Activated CD4-positive, alpha-beta memory T cell treated with anti-CD3 and anti-CD28 coated beads for 36 hours (primary cell): Measurements from ENCODE around the gene RBM4B. TPM values are rescaled to one million over a fixed set of nuclear protein-coding genes. Genes with fewer than 3 reads are reported as not detected.

ENCODE experiments used
- CTCF ChIA-PET: fragments of 350-600 bp; sonication (Branson Sonifier 250); formaldehyde crosslinking; loops from one replicate; lab custom pipeline; 2021; ENCODE audit warnings: antibody characterized with exemption, inconsistent platforms; lab: Charles Lee
- POLR2A ChIA-PET: fragments of 350-600 bp; sonication (Branson Sonifier 250); formaldehyde crosslinking; loops from one replicate; lab custom pipeline; 2021; ENCODE audit warnings: antibody characterized with exemption; lab: Charles Lee
- DNase-seq: peaks from one replicate; pipeline ENCODE4 v3.0.0-alpha.2; 2020
- H3K27ac Mint-ChIP-seq: one replicate; pipeline ENCODE4 v1.8.0; 2021; ENCODE audit warnings: mixed read lengths
- H3K27me3 Mint-ChIP-seq: one replicate; pipeline ENCODE4 v1.8.0; 2021; ENCODE audit warnings: mixed read lengths
- H3K36me3 Mint-ChIP-seq: one replicate; pipeline ENCODE4 v1.8.0; 2021; ENCODE audit warnings: mixed read lengths
- H3K4me1 Mint-ChIP-seq: one replicate; pipeline ENCODE4 v1.8.0; 2021; ENCODE audit warnings: low read depth, mixed read lengths
- H3K4me3 Mint-ChIP-seq: one replicate; pipeline ENCODE4 v1.8.0; 2021; ENCODE audit warnings: mild to moderate bottlenecking, mixed read lengths
- H3K9me3 Mint-ChIP-seq: one replicate; pipeline ENCODE4 v1.8.0; 2021; ENCODE audit warnings: mixed read lengths
- intact Hi-C: fragments of 100-400 bp; cut with micrococcal nuclease; formaldehyde crosslinking; loops from one replicate; pipeline ENCODE4 v1.15.1; 2023
- total RNA-seq, 2 experiments: library from RNA; stranded (reverse); gene quantifications; one replicate each; pipeline ENCODE4 v1.2.3, GENCODE V29; 2021

RBM4B gene
- total RNA-seq, 2 experiments from 2014 or later = 10.9 to 11.7 TPM

- intact Hi-C loops = loop anchor here (1.0 to 5.0 kb wide), 2 partner anchors 21 to 225 kb away; partner anchors contain the start of genes RBM4 and RCE1
- Mint-ChIP-seq H3K4me3 (peak overlapping the region; percentile 91), H3K4me1 (peaks cover 42% of the 10 kb centered on the region)
These were observed 60.4 kb downstream of the RBM4B start for GRCh38 chr11:66617155-66617834.

GRCh38 chr11:66616379-66617154 lies 61.1 kb downstream of the RBM4B start, which contains the start of gene RBM14:
Gene RBM14, plus strand, starts transcription at chr11:66616630. Its CDS starts 91 bp downstream, at chr11:66616721.
- H3K4me1 Mint-ChIP-seq = peaks cover 36% of the 10 kb centered on the region
- CTCF ChIA-PET = interaction anchor here (1.0 to 3.1 kb wide), 4 partner anchors 22 to 62 kb away, joined by 3 to 23 read pairs (median 12); partner anchors contain the start of genes CCDC87, CCS, RBM4 and RBM4B
- POLR2A ChIA-PET = interaction anchor here (0.7 to 10.8 kb wide), 19 partner anchors 8 to 727 kb away, joined by 3 to 140 read pairs (median 5); partner anchors contain the start of genes CCDC87, CCS, CTSF and DPP3

More at GRCh38 chr11:66617155-66617834, 60.4 kb downstream of the RBM4B start:
- Mint-ChIP-seq H3K27me3 (no peaks in the 10 kb centered on the region), H3K36me3 (peaks cover 54% of the 10 kb centered on the region), H3K9me3 (no peaks in the 10 kb centered on the region), H3K27ac (peak overlapping the region; percentile 94)
- ChIA-PET POLR2A (interaction anchor here (0.7 to 10.8 kb wide), 20 partner anchors 8 to 727 kb away, joined by 3 to 140 read pairs (median 4); partner anchors contain the start of genes CCDC87, CCS, CTSF and DPP3), CTCF (interaction anchor here (0.6 to 3.1 kb wide), 6 partner anchors 21 to 203 kb away, joined by 3 to 23 read pairs (median 7); partner anchors contain the start of genes CCDC87, CCS, RBM4 and RBM4B)
- peak; percentile 51 for DNase-seq

More at GRCh38 chr11:66616379-66617154, 61.1 kb downstream of the RBM4B start, which contains the start of gene RBM14:
- peak within 1 kb of the TSS; percentile 94 for H3K27ac Mint-ChIP-seq
- H3K9me3 Mint-ChIP-seq = no peaks in the 10 kb centered on the region
- DNase-seq = peak; percentile 99
- H3K27me3 Mint-ChIP-seq = no peaks in the 10 kb centered on the region
- peak within 1 kb of the TSS; percentile 91 for H3K4me3 Mint-ChIP-seq
- intact Hi-C loops = loop anchor here (1.0 to 5.0 kb wide), 5 partner anchors 22 to 226 kb away; partner anchors contain the start of genes ACTN3, CCDC87, CCS and RBM4
- peaks cover 49% of the 10 kb centered on the region for H3K36me3 Mint-ChIP-seq

Other genes starting within 250 kb of the RBM4B start
- 100 to 1,000 TPM; 104 to 106 TPM for gene MRPL11, start 239.0 kb downstream of the RBM4B start, total RNA-seq
- 1 to 10 TPM; 7.0 to 8.5 TPM for gene PELI3, start 211.0 kb downstream of the RBM4B start, total RNA-seq
- gene DPP3, start 197.5 kb downstream of the RBM4B start, total RNA-seq = 10 to 100 TPM; 76.1 to 89.7 TPM
- 10 to 100 TPM; 11.1 to 13.2 TPM for gene BBS1, start 167.3 kb downstream of the RBM4B start, total RNA-seq
- 10 to 100 TPM; 13.5 to 14.9 TPM for gene ZDHHC24, start 131.8 kb downstream of the RBM4B start, total RNA-seq
- under 1 TPM; 0.15 to 0.24 TPM for gene ACTN3, start 131.0 kb downstream of the RBM4B start, total RNA-seq
- gene CTSF, start 109.3 kb downstream of the RBM4B start, total RNA-seq = 1 to 10 TPM; 1.4 to 1.5 TPM
- gene CCDC87, start 84.8 kb downstream of the RBM4B start, total RNA-seq = under 1 TPM; 0.12 to 0.24 TPM
- 10 to 100 TPM; 24.2 to 26.9 TPM for gene CCS, start 84.7 kb downstream of the RBM4B start, total RNA-seq
- 100 to 1,000 TPM; 114 to 121 TPM for gene RBM14, start 61.3 kb downstream of the RBM4B start, total RNA-seq
- gene RBM4, start 39.2 kb downstream of the RBM4B start, total RNA-seq = 10 to 100 TPM; 87.0 to 94.0 TPM
- gene SPTBN2, start 51.3 kb upstream of the RBM4B start, total RNA-seq = 1 to 10 TPM; 1.3 to 1.5 TPM
- 10 to 100 TPM; 22.5 to 24.4 TPM for gene RCE1, start 165.6 kb upstream of the RBM4B start, total RNA-seq
- 10 to 100 TPM; 24.6 to 29.8 TPM for gene LRFN4, start 179.2 kb upstream of the RBM4B start, total RNA-seq